Stimulated activated CD8-positive, alpha-beta memory T cell treated with anti-CD3 and anti-CD28 coated beads, Interleukin-7, amount 100 ng/mL, for 48 hours (primary cell): ENCODE measurements around the gene ALOX5AP.
"Not testable (repeated sequence)": the region's sequence is repeated elsewhere in the genome, so short reads cannot be mapped to it uniquely, and the experiment has no call there.

Experiments used
- DNase-seq, 2 donors: peaks; one replicate each; pipeline ENCODE4 v3.0.0-alpha.2; 2020; ENCODE audit warnings: low read depth in 1 of 2; ENCODE audit errors: extremely low read depth in 1 of 2

The ALOX5AP gene

DNA sequence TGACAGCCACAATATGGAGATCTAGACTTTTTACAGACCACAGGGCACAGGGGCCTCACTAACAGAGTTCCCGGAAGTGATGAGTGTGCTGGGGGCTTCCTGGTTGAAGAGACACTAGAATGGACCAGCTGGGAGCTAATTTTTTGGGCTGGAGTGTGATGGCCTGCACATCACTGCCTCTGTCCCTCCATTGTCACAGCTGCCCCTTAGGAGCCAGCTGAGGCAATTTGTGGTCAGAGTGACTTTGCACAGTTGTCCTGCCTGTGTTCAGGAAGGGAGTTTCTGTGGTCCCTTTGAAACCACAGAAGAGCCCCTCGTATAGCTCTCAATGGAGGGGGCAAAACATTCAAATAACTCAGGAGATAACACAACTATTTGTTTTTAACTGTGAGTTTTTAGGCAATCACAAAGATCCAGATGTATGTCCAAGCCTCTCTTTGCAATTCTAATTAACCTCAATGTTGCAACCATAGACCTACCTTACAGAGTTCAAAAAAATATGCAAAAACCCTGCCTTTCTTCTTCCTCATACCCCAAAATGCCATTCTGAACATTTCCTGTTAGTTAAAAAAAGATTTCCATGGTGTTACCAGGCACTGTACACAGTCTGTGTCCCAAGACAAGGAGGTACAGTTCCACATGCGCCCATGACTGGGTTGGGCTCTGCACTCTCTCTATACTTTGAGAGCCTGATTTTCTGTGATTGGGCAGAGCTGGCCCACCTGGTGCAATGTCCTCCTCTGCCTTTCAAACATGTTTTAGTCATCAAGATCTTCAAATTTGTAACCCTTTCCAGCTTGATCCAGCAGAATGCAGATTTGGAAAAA is 2.4 kb downstream of the ALOX5AP start:
- DNase-seq, result no peak

DNA sequence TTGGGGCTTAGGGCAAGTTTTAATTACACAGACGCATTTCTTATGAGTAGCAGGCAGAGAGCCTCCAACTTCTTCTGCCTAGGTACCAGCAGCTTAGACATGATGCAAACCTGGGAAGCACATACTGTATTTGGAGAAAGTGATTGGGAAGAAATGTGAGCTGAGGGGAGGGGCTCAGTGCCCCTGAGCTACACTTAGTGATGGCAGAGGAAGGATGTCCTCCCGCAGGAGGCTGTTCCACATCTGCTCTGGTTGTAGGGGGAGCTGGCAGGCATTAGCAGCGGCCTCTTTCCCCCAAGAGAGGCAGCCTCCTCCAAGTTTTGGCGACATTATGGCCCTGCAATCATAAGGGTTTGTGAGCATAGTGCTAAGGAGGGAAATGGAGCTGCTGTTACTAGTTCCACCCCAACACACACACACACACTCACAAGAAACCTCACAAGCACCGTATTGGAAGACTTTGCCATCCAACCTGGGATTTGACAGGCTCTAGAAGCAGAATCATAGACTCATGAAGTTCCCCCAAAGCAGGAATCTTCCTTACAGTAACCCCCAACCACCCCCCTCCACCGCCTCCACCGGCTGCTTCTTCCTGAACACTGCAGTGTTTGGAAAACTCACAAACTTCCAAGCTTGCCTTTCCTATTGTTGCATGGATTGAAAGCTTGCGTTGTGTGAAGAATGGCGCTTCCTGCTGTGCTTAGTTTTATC is 3.3 kb downstream of the ALOX5AP start:
- no peak for DNase-seq

DNA sequence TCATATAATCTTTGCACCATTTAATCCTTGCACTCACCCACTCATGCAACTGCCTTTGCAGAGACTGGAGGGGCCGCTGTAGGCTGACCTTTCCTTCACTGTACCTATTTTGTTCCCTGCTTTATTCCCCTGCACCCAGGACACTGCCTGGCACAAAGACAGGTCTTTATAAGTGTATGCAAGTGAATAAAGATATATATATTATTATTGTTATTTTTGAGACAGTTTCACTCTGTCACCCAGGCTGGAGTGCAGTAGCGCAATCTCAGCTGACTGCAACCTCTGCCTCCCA is 3.8 kb downstream of the ALOX5AP start:
- no peak for DNase-seq

DNA sequence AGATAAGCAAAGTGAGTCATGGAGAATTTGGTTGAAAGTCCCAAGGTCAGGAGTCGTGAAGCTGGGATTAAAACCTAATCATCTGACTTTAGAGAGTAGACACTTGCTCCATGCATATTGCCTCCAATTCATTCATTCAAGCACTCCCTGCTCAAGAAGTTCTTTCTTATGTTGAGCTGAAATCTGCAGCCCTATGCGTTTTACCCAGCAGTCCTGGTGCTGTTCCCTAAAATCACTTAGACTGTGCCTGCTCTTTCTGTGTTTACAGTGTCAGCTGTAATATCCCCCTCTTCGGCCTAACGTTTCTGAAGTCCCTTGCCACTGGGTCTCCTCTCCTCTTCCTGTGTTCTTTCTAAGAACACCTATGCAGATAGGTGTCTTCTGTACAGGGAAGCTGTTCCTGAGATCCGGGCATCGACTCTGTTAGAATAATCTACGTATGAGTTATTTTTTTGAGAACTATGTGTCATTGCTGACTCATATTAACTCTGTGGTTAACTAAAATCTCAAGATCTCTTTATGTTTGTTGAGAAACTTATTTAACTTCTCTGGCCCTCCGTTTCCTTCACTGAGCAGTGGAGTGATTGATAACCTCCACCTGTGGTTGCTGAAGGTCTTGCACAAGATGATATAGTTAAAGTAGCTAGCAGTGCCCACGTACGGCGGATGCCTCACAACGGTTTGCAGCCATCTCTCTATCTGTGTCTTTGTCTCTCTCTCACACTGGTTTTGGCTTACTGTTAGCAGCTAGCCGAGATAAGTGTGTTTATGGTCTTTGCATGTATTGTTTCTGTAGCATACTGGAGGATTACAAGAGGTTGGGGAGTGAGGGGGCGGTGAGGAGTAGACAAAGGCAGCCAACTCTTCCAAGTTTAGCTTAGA is 4.7 kb downstream of the ALOX5AP start:
- DNase-seq, result peak in 1 of 2 donors; percentile 64

DNA sequence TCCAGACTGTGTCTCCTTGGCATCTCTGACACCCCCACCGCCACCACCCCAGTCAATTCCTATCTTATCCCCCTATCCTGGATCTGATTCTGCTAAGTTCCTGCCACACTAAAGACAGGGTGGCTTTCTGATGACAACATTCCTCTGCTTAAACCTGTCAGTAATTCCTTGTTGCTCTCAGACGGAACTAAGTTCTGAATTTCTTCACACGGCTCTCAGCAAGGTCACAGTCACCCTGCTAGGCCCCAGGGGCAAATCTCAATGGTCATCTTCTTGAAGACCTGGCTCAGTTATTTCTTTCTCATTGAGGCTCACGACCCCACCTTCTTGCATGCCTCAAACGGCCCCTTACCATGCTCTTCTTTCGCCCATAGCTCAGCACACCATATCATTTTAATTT is 7.6 kb downstream of the ALOX5AP start:
- no peak for DNase-seq

DNA sequence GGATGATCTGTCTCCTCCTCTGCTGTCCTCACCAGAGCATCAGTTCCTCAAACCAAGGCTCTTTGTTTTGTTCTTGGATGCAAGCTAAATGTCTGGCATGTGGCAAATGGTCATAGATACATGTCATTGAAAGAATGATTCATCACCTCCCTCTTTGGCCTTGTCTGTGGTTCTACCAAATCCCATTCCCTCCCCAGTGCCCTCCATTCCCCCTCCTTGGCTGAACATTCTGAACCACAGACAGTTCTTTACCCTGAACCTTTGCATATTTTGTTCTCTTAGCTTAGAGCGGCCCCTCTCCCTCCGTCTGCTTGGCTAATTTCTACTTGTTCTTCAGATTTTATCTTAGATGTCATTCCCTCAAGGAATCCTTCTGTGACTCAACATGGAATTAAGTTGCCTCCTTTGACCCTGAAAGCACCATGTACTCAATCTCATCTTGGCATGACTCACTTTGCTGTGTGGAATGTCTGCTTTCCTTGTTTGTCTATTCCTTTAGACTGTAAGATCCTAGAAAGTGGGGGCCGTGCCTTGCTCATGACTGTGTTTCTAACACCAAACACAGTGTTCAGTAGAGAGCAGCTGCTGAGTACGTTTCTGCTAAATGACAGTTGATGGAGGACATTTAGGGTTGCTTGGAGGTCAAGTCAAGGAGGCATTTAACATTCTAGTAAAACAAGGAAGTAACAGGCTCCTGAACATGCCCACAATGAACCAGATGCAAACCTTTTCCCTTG is 8.1 kb downstream of the ALOX5AP start:
- no peak for DNase-seq

DNA sequence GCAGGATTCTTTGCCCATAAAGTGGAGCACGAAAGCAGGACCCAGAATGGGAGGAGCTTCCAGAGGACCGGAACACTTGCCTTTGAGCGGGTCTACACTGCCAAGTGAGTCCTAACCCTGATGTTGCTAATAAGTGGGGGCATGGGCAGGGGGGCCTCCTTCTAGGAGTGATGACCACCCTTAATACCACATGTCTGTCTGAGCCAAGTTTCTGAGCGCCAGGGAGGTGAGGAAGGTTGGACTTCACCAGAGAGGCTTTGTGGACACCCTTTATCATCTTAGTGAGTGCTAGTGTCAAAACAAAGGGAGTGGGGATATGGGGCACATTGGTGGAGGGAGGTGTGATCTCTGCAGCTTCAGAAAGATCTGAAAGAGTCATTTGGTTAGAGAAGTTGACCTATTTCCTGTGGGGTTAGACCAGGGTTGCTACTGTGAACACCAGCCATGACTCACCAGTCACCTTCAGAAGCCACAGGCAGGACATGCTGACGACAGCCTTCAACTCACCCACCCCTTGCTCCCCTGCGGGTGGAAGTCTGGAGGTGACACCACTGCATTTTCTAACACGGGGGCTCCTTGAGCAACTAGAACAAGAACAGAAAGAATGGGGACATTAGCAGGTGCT is 8.8 kb downstream of the ALOX5AP start:
- peak; percentile 64 to 90 for DNase-seq

DNA sequence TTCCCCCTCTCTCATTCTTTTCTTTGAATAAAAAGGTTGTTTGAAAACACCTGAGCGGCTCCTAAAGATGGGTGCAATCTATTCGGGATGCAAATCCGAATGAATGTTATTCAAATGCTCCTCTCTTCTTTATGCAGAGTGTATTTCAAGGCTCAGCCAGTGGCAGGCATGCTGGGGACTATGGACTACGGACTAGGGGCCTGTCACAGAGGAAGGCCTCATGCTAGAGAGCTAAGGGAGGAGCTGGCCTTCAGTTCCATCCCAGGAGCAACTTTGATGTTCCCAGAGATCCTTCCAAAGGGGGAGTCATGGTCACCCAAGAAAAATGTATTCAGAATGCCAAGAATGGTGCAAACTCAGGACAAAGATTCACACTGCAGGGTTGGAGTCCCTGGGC is 9.3 kb downstream of the ALOX5AP start:
- no peak for DNase-seq

DNA sequence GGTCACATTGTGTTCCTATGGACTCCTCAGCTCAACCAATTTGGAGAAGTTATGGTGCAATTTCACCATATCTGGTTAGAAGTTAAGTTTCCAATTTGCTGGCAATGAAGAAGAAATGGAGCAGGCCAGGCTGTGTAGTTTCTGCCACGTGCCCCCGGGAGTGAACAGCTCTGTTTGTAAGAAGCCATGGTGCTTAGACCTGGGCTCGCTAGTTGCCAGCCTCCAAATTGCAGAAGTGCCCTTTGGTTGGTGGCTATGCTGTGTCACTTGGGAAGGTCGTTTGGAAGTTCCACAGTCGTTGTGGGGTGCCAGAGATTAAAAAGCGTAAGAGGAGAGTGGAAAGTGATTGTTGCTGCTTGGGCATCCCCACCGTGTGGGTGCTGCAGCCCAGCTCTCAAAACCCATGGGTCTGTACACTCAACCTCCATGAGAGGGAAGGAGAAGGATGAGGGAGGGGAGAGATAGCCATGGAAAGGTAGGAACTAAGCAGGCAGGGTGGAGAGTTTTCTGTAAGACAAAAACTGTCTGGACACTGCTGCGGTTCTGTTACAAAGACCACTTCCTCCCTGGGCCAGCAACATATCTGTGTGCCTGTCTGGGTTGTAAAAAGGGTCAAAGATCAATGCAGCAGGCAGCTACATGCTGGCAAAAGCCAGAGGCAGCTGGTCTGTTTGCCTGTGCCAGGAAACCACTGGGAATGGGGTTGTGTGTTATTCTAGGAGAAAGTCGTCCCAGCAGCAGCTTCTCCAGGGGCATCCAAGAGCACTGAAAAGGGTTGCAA is 10.8 kb downstream of the ALOX5AP start:
- no peak for DNase-seq

DNA sequence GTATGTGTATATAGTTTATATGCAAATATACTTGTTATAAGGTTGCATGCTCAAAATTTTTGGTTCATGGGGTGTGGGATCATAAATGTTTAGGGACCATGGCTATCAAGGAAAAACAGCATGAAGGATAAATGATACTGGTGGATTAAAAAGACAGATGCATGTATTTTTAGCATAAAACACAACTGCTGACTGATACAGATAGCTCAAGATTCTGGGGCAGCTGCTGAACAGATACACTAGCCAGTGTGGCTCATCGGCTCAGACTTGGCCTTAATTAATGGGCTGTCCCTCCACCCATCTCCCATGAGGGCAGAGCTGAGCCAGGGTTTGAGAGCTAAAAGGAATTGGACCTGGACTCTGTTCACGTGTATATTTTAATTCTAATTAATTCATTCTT is 11.4 kb downstream of the ALOX5AP start:
- no peak for DNase-seq

DNA sequence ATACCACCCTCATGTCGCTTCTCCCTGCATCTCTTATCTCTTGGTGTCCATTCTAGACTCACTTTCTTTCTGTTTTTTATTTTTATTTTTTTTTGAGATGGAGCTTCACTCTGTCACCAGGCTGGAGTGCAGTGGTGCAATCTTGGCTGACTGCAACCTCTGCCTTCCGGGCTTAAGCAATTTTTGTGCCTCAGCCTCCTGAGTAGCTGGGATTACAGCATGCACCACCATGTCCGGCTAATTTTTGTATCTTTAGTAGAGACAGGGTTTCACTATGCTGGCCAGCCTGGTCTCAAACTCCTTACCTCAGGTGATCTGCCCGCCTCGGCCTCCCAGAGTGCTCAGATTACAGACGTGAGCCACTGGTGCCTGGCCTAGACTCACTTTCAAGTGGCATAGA is 12.5 kb downstream of the ALOX5AP start:
- DNase-seq, result not testable (repeated sequence)

DNA sequence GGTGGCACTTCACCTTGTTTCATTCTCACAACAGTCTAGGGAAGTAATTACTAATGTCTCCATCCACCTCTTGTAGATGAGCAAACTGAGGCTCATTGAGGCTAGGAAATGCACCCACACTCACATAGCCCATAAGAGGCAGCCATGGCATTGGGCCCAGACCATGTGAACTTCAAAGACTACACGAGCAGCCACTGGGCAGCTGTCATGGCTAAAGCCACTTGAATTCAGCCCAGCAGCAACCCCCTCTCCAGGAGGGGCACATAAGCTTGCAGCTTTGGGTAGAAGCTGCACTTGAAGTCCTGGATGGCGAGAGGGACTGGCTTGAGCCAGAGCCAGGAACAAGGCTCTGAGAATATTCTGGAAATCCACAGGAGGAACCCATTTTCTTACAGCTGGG is 13.4 kb downstream of the ALOX5AP start:
- DNase-seq, result no peak

DNA sequence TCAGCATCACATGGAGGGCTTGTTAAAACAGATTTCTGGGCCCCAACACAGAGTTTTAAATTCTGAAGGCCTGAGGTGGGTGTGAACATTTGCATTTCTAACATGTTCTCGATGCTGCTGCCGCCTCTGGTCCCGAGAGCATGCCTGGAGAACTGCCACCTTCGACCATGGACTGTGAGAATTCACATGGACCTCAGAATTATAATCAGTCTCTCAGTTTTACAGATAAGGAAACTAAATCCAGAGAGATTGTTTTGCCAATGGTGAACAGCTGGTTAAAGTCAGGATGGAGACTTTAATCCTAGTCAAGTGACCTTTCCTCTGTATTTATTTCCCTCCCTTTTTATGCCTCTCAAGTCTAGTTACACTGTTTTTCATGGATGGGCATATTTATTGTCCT is 14.7 kb downstream of the ALOX5AP start:
- no peak for DNase-seq

DNA sequence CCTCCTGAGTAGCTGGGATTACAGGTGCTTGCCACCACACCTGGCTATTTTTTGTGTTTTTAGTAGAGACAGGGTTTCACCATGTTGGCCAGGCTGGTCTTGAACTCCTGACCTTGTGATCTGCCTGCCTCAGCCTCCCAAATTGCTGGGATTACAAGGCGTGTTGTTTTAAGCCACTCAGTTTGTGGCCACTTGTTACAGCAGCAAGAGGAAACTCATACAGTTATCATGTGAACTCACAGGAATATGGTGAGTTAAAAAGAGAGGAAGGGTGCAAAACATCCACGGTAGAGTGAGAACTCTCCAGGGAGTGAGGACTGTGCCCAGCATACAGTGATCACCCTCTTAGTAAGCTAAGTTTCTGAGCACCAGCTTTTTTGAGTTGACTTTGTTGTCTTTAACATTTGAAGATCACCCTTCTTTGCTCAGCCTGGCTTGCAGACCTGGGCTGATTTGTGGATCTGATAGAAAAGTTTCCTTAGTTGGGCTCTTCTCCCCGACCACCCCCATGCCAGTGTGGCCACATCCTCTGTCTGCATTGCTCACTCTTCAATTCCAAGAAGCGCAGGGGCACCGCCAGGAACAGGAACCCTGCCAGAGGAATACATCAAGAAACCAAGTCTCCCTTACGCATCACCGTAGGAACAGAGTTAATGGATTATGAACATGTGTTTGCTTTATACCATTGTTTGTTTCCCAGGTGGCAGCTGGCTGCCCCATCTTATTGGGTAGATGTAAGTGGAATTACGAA is 16.0 kb downstream of the ALOX5AP start:
- DNase-seq, result no peak

DNA sequence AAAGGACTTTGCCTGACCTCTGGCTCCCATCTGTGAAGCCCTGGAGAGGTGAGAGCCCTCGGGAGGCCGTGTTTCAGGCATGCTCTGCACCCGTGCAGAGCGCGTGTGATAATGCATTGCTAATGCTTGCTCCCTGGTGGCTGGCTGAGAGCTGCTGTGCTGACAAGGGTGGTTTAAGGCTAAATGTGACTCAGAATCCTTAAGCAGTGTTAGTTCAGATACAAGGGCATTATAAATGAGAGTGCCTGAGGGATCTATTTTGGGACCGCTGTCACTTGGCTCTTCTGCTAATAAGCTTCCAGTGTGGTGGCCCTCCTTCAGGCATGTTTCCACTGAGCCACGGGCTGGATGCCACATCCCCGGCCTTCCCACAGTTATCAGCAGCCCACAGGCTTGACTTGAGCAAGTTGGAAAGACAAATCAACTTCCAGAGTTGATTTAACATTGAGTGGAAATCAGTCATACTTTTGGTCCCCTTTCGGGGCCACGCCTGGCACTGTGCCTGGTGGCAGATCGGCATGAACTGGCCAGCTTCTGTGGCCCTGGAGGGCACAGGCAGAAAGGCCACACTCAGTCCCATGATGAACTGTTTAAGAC is 17.0 kb downstream of the ALOX5AP start:
- no peak for DNase-seq

DNA sequence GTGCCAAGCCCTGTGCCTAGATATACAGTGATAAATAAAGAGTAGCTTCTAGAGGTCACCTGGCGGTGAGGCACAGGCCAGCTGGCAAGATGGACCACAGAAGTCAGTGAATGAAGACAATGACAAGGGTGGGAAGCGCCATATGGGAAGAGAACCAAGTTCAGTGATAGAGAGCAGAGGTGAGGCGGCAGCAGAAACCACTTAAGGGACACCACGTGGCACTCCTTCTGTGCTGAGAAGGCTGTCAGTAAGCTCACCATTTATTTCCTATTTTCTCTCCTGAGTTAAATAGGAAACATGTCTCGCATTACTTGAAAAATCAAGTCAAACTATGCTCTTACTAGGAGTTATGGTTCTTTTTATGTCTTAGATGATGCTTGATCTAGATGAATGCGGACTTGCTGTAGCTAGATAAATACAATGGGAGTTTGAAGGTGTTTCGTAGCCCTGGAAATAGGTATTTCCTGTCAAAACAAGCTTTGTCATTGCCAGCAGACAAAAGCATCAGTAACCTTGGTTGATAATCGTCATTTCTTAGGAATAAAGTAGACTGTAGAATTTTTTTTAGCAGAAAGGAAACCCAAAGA is 17.8 kb downstream of the ALOX5AP start:
- DNase-seq, result no peak

DNA sequence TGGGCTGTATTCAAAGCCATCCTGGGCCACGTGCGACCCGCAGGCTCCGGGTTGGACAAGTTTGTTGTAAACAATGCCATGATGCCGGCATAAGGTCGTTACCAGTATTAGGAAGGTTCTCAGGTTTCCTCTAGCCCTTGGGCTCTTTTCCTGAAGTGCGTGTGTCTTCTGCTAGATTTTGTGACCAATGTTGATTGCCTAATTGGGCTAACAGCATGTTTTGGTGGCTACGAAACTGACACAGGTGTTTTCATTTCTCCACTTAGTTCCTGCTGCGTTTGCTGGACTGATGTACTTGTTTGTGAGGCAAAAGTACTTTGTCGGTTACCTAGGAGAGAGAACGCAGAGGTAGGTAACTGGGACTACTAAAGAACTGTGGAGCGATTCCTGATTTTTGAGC is 20.3 kb downstream of the ALOX5AP start:
- no peak for DNase-seq

DNA sequence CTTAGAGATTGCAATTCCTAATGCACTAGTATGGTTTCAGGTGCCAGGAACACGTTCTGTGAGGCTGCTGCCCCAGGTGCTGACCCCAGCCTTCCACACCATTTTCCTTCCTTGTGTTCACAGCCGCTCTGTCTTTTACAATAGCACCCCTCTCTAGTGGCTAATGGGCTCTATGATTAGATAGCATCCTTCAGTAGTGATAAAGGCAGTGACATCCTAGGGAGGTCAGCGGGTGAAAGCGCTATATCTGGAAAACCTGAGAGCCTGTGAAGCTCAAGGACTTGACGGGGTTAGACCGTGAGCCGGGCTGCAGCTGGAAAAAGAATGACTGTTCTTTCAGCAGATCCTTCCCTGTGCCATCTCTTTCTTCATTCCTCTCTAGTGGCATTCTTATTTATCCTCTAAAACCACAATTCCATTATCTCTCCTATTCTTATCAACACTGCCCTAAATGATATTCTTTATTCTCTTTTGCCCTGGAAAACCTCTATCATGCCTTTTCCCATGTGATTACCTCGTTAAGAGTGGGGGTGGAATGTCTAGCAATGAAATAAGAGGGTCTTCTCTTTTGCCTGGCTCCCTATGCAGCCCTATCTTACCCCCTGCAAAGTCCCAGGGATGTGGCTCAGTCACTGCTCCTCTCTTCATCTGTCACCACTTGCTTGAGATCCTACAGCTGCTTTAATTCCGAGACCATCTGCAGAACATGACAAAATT is 21.8 kb downstream of the ALOX5AP start:
- DNase-seq, result no peak
